AG09309 (cell line): ENCODE results near the gene WASHC2C.
"Not testable (repeated sequence)": the region's sequence is repeated elsewhere in the genome, so short reads cannot be mapped to it uniquely, and the experiment has no call there.

Experiments used
- DNase-seq: peaks from one replicate; pipeline ENCODE4 v3.0.0-alpha.2; 2010; ENCODE audit warnings: low read depth
- H3K4me3 ChIP-seq: 2 replicates; pipeline ENCODE4 v1.5.1; 2011; ENCODE audit warnings: mild to moderate bottlenecking, low read depth, low read length, moderate library complexity; ENCODE audit not compliant: control insufficient read depth
- CTCF ChIP-seq: IDR thresholded peaks from 2 replicates; pipeline ENCODE4 v1.5.1; 2011; ENCODE audit warnings: mild to moderate bottlenecking, low read depth, low read length, inconsistent platforms; ENCODE audit not compliant: insufficient read depth, control insufficient read depth; ENCODE audit errors: missing control alignments

The WASHC2C gene

DNA sequence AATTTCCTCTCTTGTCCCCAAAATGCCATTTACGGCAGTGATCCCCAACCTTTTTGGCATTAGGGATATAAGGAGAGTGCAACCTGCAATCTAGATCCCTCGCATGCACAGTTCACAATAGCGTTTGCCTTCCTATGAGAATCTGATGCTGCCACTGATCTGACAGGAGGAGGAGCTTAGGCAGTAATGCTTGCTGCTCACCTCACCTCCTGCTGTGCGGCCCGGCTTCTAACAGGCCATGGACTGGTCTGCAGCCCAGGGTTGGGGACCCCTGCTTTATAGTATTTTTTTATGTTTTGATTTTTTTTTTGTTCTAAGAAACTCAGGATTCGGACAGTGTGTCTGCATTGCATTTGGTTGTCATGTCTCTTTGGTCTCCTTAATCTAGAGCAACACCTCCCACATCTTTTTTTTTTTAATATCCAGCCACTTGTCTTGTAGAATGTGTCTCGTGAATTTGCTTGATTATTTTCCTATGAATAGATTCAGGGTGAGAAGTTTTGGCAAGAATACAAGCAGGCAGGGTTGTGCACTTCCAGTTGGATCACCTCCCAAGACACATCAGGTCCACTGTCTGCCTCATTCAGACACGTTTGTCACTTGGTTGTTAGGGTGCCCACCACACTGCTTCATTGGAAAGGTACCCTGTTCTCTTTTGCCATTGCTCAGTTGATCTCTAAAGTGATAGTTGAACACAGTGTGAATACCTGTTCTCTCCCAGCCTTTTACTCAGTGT, 30.8 kb downstream of the WASHC2C start:
- not testable (repeated sequence) for DNase-seq, H3K4me3 ChIP-seq

DNA sequence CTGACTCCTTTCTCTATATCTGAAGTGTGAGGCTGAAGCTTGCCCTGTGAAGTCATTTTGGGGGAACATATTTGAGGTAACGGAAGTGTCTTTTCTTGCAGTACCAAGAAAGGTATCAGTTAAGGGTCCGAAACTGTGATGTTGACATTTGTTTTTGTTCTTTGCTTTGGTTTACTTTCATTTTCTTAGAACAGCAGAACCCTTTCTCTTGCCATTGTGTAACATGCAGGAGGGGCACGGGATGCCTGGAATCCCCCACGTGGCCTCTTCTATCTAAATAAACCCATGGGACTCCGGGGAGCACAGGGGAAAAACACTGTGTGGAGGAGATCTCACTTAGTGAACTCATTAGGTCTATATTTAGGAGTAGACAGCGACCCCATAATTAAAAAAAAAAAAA, 34.6 kb downstream of the WASHC2C start:
- DNase-seq, H3K4me3 ChIP-seq: not testable (repeated sequence)

GRCh38 chr10:45763037-45763436, 36.0 kb downstream of the WASHC2C start:
- DNase-seq, H3K4me3 ChIP-seq: not testable (repeated sequence)

- not testable (repeated sequence) for DNase-seq, H3K4me3 ChIP-seq
Observed at GRCh38 chr10:45768334-45768733, 41.3 kb downstream of the WASHC2C start.

DNA sequence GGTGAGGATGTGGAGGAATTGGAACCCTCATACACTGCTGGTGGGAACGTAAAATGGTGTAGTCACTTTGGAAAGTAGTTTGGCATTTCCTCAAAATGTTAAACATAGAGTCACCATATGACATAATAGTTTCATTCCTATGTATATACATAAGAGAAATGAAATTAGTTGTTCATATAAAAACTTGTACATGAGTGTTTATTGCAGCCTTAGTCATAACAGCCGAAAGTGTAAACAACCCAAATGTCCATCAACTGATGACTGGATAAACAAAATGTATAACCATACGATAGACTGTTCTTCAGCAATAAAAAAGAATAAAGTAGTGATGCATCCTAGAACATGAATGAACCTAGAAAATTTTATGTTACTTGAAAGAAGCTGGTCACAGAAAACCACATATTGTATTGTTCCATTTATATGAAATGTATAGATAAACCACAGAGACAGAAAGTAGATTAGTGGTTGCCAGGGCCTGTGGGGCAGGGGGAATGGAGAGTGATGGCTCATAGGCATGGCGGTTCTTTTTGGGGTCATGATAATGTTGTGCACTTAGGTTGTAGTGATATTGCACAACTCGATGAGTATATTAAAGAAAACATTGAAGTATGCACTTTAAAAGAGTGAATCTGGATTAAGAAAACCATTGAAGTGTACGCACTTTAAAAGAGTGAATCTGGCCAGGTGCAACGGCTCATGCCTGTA, 44.8 kb downstream of the WASHC2C start:
- not testable (repeated sequence) for DNase-seq, H3K4me3 ChIP-seq

DNA sequence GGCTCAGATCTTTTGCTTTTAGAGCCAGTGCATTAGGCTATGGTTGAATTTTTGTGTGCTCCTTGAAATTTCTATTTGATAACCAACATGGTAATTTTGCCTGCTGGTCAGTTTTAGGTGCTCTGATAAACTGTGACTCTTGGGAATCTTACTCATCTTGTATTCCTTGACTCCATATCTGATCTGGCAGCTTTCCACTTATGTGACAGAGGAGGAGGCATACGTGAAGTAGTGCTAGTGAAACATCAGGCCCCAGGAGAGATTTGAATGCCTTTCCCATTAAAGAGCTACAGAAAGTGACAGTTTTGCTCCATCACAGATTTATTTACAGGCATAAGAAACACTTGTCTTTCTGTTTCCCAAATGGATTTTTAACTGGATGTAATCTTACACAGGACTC, 59.2 kb downstream of the WASHC2C start:
- DNase-seq, H3K4me3 ChIP-seq: not testable (repeated sequence)

GRCh38 chr10:45787212-45787741, 60.2 kb downstream of the WASHC2C start:
- H3K4me3 ChIP-seq, DNase-seq: not testable (repeated sequence)

DNA sequence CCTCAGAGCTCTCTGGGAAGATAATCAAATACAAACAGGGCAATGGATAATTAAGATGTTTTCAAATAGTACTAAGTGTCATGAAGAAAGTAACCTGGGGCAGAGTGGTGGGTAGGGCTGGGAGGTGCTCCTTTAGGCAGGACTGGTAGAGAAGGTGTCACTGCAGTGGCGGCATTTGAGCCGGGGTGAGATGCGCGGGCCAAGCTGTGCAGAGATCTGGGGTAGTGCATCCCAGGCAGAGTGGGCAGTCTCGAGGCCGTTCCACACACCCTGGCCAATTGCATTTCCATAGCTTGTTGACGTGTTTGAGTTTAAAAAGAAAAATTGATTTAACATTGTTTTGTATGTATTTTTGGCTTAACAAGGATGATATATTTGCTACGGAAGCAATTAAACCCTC, 62.9 kb downstream of the WASHC2C start:
- DNase-seq, H3K4me3 ChIP-seq: not testable (repeated sequence)

DNA sequence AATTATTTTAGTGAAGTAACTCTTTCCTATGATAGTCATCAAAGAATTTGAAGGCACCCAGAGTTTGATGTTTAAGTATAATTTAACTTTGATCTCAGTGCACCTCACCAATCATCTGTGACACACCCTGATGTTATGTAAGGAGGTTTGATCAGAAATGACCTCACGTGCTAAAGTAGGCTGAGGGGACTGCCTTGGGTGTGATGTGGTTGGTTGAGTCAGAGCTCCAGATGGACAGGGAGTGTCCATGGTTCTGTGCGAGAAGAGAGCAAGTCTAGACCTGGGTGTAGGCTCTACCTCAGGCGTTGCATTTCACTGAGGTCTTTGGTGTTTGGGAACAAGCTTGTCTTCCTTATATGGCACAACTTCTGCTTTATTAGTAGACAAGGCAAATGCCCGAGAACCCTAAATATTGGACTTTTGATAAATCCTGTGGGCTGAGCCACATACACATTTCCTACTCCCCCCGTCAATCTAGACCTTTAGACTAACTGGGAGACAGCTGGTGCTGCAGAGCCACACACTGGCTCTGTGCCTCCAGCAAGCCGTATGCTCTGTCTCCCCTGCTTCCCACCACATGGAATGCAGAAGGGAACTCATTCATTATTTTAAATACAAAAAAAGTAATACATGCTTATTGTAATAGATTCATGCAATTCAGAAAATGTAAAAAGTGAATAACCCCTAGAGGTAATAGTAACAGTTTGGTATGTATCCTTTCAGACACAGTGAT, 63.8 kb downstream of the WASHC2C start:
- H3K4me3 ChIP-seq, DNase-seq: not testable (repeated sequence)

- DNase-seq, H3K4me3 ChIP-seq: not testable (repeated sequence)
Observed at GRCh38 chr10:45794761-45795160, 67.7 kb downstream of the WASHC2C start.

- peak; percentile 24 for DNase-seq
- H3K4me3 ChIP-seq, result not testable (repeated sequence)
Observed at GRCh38 chr10:45803060-45804010, 76.3 kb downstream of the WASHC2C start.

DNA sequence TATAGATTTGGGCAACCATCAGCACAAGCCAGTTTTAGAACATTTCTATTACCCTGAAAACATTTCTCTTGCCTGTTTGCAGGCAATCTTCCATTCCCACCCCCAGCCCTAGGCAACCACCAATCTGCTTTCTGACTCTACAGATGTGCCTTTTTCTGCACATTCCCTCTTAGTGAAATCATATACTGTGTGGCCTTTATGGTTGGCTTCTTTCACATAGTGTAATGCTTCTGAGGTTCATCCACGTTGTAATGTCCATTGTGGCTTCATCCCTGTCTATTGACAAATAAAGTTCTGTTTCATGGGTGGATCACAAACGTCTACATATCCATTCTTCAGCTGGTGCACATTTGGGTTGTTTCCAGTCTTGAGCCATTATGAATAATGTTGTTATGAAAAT, 77.9 kb downstream of the WASHC2C start:
- DNase-seq, H3K4me3 ChIP-seq: not testable (repeated sequence)

DNA sequence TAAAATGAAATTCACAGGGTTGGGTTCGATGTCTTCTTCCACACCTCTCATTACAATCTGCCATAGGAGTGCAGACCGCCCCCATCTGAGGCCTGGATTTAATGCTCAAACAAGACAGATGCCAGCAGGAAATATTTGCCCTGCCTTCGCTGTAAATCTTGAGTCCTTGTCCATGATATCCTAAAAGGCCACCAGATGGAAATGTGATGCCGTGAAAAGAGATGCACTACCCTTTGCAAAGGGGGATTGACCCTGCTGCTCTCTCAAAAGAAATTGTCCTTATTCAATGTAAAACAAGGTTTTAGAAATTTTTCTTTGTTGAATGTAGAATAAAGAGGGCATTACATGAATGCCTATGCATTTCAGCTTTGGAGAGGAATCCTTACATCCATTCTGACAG, 82.8 kb downstream of the WASHC2C start:
- no peak for TF ChIP-seq CTCF
- no peak overlapping the region for H3K4me3 ChIP-seq
- no peak for DNase-seq
